Mucosa of stomach (tissue), 1 donor: Measurements from ENCODE around the gene GPHB5.
"Not testable (repeated sequence)": the region's sequence is repeated elsewhere in the genome, so short reads cannot be mapped to it uniquely, and the experiment has no call there.

ENCODE experiments used
- H3K27me3 ChIP-seq: one replicate; pipeline ENCODE4 v1.7.0; 2013; ENCODE audit warnings: mild to moderate bottlenecking, low read length; ENCODE audit not compliant: control insufficient read depth, insufficient read depth
- H3K36me3 ChIP-seq: one replicate; pipeline ENCODE4 v1.7.0; 2013; ENCODE audit warnings: low read length; ENCODE audit not compliant: control insufficient read depth, insufficient read depth
- H3K4me1 ChIP-seq: one replicate; pipeline ENCODE4 v1.7.0; 2013; ENCODE audit warnings: mild to moderate bottlenecking, low read length; ENCODE audit not compliant: control insufficient read depth, insufficient read depth
- H3K4me3 ChIP-seq: one replicate; pipeline ENCODE4 v1.7.0; 2013; ENCODE audit warnings: low read length
- H3K9ac ChIP-seq: one replicate; pipeline ENCODE4 v1.7.0; 2013; ENCODE audit warnings: mild to moderate bottlenecking, low read length, moderate library complexity
- H3K9me3 ChIP-seq: one replicate; pipeline ENCODE4 v1.7.0; 2013; ENCODE audit warnings: mild to moderate bottlenecking, low read length, moderate library complexity; ENCODE audit not compliant: control insufficient read depth
- donor health status: Pancreatic carcinoma.

The GPHB5 gene

GRCh38 chr14:63288853-63289252 lies 29.9 kb downstream of the GPHB5 start:
- Histone ChIP-seq H3K36me3 (no peaks in the 10 kb centered on the region), H3K27me3 (no peaks in the 10 kb centered on the region), H3K4me1 (no peaks in the 10 kb centered on the region), H3K4me3 (no peak overlapping the region), H3K9me3 (no peaks in the 10 kb centered on the region), H3K9ac (no peak overlapping the region)

- Histone ChIP-seq H3K36me3 (no peaks in the 10 kb centered on the region), H3K9ac (no peak overlapping the region), H3K27me3 (no peaks in the 10 kb centered on the region), H3K4me1 (no peaks in the 10 kb centered on the region), H3K9me3 (no peaks in the 10 kb centered on the region), H3K4me3 (no peak overlapping the region)
Measured at GRCh38 chr14:63287666-63288483, 30.9 kb downstream of the GPHB5 start.

GRCh38 chr14:63286071-63286470 lies 32.7 kb downstream of the GPHB5 start:
- H3K9ac ChIP-seq: no peak overlapping the region
- H3K36me3 ChIP-seq: no peaks in the 10 kb centered on the region
- no peaks in the 10 kb centered on the region for H3K27me3 ChIP-seq
- H3K9me3 ChIP-seq: no peaks in the 10 kb centered on the region
- H3K4me1 ChIP-seq: no peaks in the 10 kb centered on the region
- no peak overlapping the region for H3K4me3 ChIP-seq

- Histone ChIP-seq H3K4me3 (no peak overlapping the region), H3K27me3 (no peaks in the 10 kb centered on the region), H3K36me3 (no peaks in the 10 kb centered on the region), H3K9ac (no peak overlapping the region), H3K9me3 (no peaks in the 10 kb centered on the region), H3K4me1 (no peaks in the 10 kb centered on the region)
Measured at GRCh38 chr14:63283884-63284248, 34.9 kb downstream of the GPHB5 start.

- Histone ChIP-seq H3K4me1 (no peaks in the 10 kb centered on the region), H3K9ac (no peak overlapping the region), H3K27me3 (no peaks in the 10 kb centered on the region), H3K36me3 (no peaks in the 10 kb centered on the region), H3K4me3 (no peak overlapping the region), H3K9me3 (no peaks in the 10 kb centered on the region)
Measured at GRCh38 chr14:63282997-63283883, 35.5 kb downstream of the GPHB5 start.

GRCh38 chr14:63279933-63280332 lies 38.8 kb downstream of the GPHB5 start:
- not testable (repeated sequence) for H3K4me1 ChIP-seq, H3K9ac ChIP-seq, H3K27me3 ChIP-seq, H3K9me3 ChIP-seq, H3K36me3 ChIP-seq, H3K4me3 ChIP-seq

GRCh38 chr14:63277591-63278183 lies 41.0 kb downstream of the GPHB5 start:
- Histone ChIP-seq H3K4me1 (no peaks in the 10 kb centered on the region), H3K9me3 (no peaks in the 10 kb centered on the region), H3K4me3 (no peak overlapping the region), H3K27me3 (no peaks in the 10 kb centered on the region), H3K36me3 (no peaks in the 10 kb centered on the region), H3K9ac (no peak overlapping the region)

- H3K4me1 ChIP-seq: no peaks in the 10 kb centered on the region
- H3K27me3 ChIP-seq: no peaks in the 10 kb centered on the region
- no peak overlapping the region for H3K4me3 ChIP-seq
- no peak overlapping the region for H3K9ac ChIP-seq
- no peaks in the 10 kb centered on the region for H3K9me3 ChIP-seq
- H3K36me3 ChIP-seq: no peaks in the 10 kb centered on the region
Measured at GRCh38 chr14:63276492-63277342, 42.0 kb downstream of the GPHB5 start.

- Histone ChIP-seq H3K36me3 (no peaks in the 10 kb centered on the region), H3K4me1 (no peaks in the 10 kb centered on the region), H3K27me3 (no peaks in the 10 kb centered on the region), H3K9ac (no peak overlapping the region), H3K9me3 (no peaks in the 10 kb centered on the region), H3K4me3 (no peak overlapping the region)
Measured at GRCh38 chr14:63276016-63276415, 42.7 kb downstream of the GPHB5 start.

GRCh38 chr14:63275611-63276010 lies 43.1 kb downstream of the GPHB5 start:
- H3K9me3 ChIP-seq: no peaks in the 10 kb centered on the region
- no peaks in the 10 kb centered on the region for H3K36me3 ChIP-seq
- H3K4me1 ChIP-seq: no peaks in the 10 kb centered on the region
- H3K4me3 ChIP-seq: no peak overlapping the region
- H3K9ac ChIP-seq: no peak overlapping the region
- H3K27me3 ChIP-seq: no peaks in the 10 kb centered on the region

GRCh38 chr14:63273717-63274655 lies 44.7 kb downstream of the GPHB5 start:
- Histone ChIP-seq H3K36me3 (no peaks in the 10 kb centered on the region), H3K9ac (no peak overlapping the region), H3K27me3 (no peaks in the 10 kb centered on the region), H3K4me3 (no peak overlapping the region), H3K9me3 (no peaks in the 10 kb centered on the region), H3K4me1 (no peaks in the 10 kb centered on the region)
